Measurements from ENCODE around the gene FER1L5. TPM values are rescaled to one million over a fixed set of nuclear protein-coding genes. Genes with fewer than 3 reads are reported as not detected.
A peak's percentile ranks its signal among the peaks of the same experiment; 100 is the strongest.

FER1L5 gene
- total and polyA plus RNA-seq, 8 donors, result 0.93 to 3.2 (median 1.4) TPM

DNA sequence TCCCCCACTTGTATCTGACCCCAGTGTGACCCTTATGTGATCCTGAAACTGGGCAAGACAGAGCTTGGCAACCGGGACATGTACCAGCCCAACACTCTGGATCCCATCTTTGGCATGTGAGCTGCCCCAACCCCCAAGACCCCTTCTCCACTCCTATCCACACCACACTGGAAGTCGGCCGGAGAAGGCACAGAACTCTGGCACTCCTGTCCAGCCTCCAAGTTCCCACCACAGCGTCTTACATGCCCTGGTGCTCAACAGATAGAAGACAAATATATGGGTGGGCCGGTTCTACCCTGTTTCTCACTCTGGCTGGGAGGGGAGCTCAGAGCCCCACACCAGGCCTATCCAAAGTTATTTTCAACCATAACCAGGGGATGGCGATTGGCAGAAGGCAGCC, 56.5 kb downstream of the FER1L5 start:
- DNase-seq (no peak), FAIRE-seq (no peak), ATAC-seq (no peak)
- H3K4me3 ChIP-seq, result no peak overlapping the region
- intact Hi-C loops (cut with DNase I), result no loop called here
- H3K4me1 ChIP-seq, result no peaks in the 10 kb centered on the region
- H3K36me3 ChIP-seq, result no peaks in the 10 kb centered on the region
- no peaks in the 10 kb centered on the region for H3K27me3 ChIP-seq
- no peak overlapping the region for H3K27ac ChIP-seq
- 90 to 92% methylated on average over 6 of the region's 6 CpGs for WGBS, 2 donors
- no peaks in the 10 kb centered on the region for H3K9me3 ChIP-seq
- TF ChIP-seq, protein P1, sequence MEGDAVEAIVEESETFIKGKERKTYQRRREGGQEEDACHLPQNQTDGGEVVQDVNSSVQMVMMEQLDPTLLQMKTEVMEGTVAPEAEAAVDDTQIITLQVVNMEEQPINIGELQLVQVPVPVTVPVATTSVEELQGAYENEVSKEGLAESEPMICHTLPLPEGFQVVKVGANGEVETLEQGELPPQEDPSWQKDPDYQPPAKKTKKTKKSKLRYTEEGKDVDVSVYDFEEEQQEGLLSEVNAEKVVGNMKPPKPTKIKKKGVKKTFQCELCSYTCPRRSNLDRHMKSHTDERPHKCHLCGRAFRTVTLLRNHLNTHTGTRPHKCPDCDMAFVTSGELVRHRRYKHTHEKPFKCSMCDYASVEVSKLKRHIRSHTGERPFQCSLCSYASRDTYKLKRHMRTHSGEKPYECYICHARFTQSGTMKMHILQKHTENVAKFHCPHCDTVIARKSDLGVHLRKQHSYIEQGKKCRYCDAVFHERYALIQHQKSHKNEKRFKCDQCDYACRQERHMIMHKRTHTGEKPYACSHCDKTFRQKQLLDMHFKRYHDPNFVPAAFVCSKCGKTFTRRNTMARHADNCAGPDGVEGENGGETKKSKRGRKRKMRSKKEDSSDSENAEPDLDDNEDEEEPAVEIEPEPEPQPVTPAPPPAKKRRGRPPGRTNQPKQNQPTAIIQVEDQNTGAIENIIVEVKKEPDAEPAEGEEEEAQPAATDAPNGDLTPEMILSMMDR (IDR thresholded peaks at IDR 0.05), result no peak

- no peak overlapping the region for H3K4me3 ChIP-seq
- no peaks in the 10 kb centered on the region for H3K36me3 ChIP-seq
- no peaks in the 10 kb centered on the region for H3K9me3 ChIP-seq
- no peak overlapping the region for H3K27ac ChIP-seq
- intact Hi-C loops (cut with DNase I), result no loop called here
- no peaks in the 10 kb centered on the region for H3K27me3 ChIP-seq
- TF ChIP-seq, protein P1 (IDR thresholded peaks at IDR 0.05), result no peak
- 63 to 69% methylated on average over 9 of the region's 9 CpGs for WGBS, 2 donors
- peak in 1 of 4 donors; percentile 11 for ATAC-seq
- no peaks in the 10 kb centered on the region for H3K4me1 ChIP-seq
- FAIRE-seq, result no peak
- DNase-seq, result peak in 1 of 6 donors; percentile 6
Measured at GRCh38 chr2:96699621-96700020, 57.1 kb downstream of the FER1L5 start.

- ATAC-seq (no peak), FAIRE-seq (no peak), DNase-seq (peak in 1 of 6 donors; percentile 10)
- intact Hi-C loops (cut with DNase I), result no loop called here
- Histone ChIP-seq H3K27ac (no peak overlapping the region), H3K4me1 (no peaks in the 10 kb centered on the region), H3K27me3 (no peaks in the 10 kb centered on the region), H3K9me3 (no peaks in the 10 kb centered on the region), H3K4me3 (no peak overlapping the region), H3K36me3 (no peaks in the 10 kb centered on the region)
- WGBS, 2 donors, result 94 to 96% methylated on average over 8 of the region's 8 CpGs
- TF ChIP-seq, protein P1 (IDR thresholded peaks at IDR 0.05), result no peak
Measured at GRCh38 chr2:96700086-96700485, 57.5 kb downstream of the FER1L5 start.

GRCh38 chr2:96701636-96702035, 59.1 kb downstream of the FER1L5 start:
- H3K9me3 ChIP-seq, result no peaks in the 10 kb centered on the region
- peaks cover 0 to 9% (median 4%) of the 10 kb centered on the region in 3 donors for H3K36me3 ChIP-seq
- H3K27me3 ChIP-seq, result no peaks in the 10 kb centered on the region
- no peaks in the 10 kb centered on the region for H3K4me1 ChIP-seq
- WGBS, 2 donors, result 93 to 99% methylated on average over 6 of the region's 6 CpGs
- DNase-seq (no peak), FAIRE-seq (no peak), ATAC-seq (no peak)
- no peak overlapping the region for H3K27ac ChIP-seq
- no peak overlapping the region for H3K4me3 ChIP-seq
- intact Hi-C loops (cut with DNase I), result no loop called here
- TF ChIP-seq, protein P1 (IDR thresholded peaks at IDR 0.05), result no peak

DNA sequence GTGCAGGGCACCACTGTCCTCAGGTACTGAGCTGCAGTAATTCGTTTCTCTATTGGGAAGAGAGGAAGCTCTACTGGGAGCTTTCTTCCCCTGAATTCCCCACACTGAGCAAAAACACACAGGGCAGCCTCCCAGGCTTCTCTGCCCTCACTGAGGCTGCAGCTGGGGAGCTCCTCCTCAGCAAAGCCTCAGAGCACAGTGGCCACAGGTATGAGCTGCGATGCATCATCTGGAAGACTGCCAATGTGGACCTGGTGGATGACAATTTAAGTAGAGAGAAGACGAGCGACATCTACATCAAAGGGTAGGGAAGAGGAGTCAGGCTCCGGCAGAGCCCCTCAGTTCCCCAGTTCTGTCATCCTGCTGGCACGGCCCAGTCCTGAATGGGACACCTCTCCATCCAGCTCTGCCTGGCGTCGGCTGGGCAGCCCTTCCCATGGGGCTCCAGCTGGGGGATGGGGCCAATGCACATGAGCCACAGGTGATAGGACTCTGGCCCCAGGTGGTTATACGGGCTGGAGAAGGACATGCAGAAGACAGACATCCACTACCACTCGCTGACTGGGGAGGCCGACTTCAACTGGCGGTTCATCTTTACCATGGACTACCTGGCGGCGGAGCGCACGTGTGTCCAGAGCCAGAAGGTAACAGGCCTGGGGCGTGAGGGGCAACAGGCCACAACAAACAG, 59.7 kb downstream of the FER1L5 start:
- Histone ChIP-seq H3K4me1 (no peaks in the 10 kb centered on the region), H3K9me3 (no peaks in the 10 kb centered on the region), H3K4me3 (no peak overlapping the region), H3K27me3 (no peaks in the 10 kb centered on the region), H3K36me3 (peaks cover 0 to 15% (median 10%) of the 10 kb centered on the region in 3 donors), H3K27ac (no peak overlapping the region)
- TF ChIP-seq, protein P1 (IDR thresholded peaks at IDR 0.05), result no peak
- WGBS, 2 donors, result 90 to 91% methylated on average over 17 of the region's 17 CpGs
- FAIRE-seq, result no peak
- no peak for DNase-seq
- ATAC-seq, result no peak
- intact Hi-C loops (cut with DNase I), result no loop called here

Measured in pancreas (tissue), 10 donors.